GM12878 (cell line): Measurements from ENCODE around the gene ZDHHC22. TPM values are rescaled to one million over a fixed set of nuclear protein-coding genes. Genes with fewer than 3 reads are reported as not detected.

Experiments used
- ATAC-seq: fragments of 200-7000 bp; cut with Tn5 transposase; 3 replicates; pipeline ENCODE4 v1.9.1; 2020; ENCODE audit warnings: mild to moderate bottlenecking, moderate library complexity
- BruUV-seq: library from RNA; stranded (reverse); fragments of 400-500 nt; replicated peaks from 2 replicates; lab custom pipeline; 2021; lab: Mats Ljungman, UMichigan
- CTCF ChIA-PET: fragments of 300-600 bp; sonication (Branson Sonifier 250); formaldehyde crosslinking; extraction: SDS; loops from one replicate; lab custom pipeline; 2021; ENCODE audit warnings: inconsistent platforms; lab: Yijun Ruan, JAX
- POLR2A ChIA-PET: fragments of 350-600 bp; formaldehyde crosslinking; extraction: SDS; loops from one replicate; lab custom pipeline; 2021; ENCODE audit warnings: inconsistent platforms; lab: Charles Lee
- RAD21 ChIA-PET: fragments of 300-600 bp; sonication (Branson Sonifier 250); formaldehyde crosslinking; loops from one replicate; lab custom pipeline; 2023; ENCODE audit warnings: antibody characterized with exemption; ENCODE audit not compliant: unreplicated experiment; lab: Charles Lee
- SMC1A ChIA-PET: fragments of 300-600 bp; sonication (Branson Sonifier 250); formaldehyde crosslinking; loops from one replicate; lab custom pipeline; 2023; ENCODE audit not compliant: unreplicated experiment, uncharacterized antibody; lab: Charles Lee
- DNase-seq: peaks from one replicate; pipeline ENCODE4 v3.0.0-alpha.2; 2011; ENCODE audit warnings: low read depth, low spot score
- FAIRE-seq: peaks from 3 replicates; lab custom pipeline; 2011; peaks lifted over from hg19 to GRCh38; lab: Jason Lieb, UNC
- H2AFZ ChIP-seq: 2 replicates; pipeline ENCODE4 v1.6.0; 2011; ENCODE audit warnings: low read depth, low read length, control low read depth; ENCODE audit not compliant: control insufficient read depth
- H3K27ac ChIP-seq: 2 replicates; pipeline ENCODE4 v1.5.1; 2011; ENCODE audit warnings: control low read depth; ENCODE audit not compliant: control insufficient read depth, insufficient read depth
- H3K27me3 ChIP-seq, 2 experiments: replicated peaks in 1 of 2; 2 replicates each; pipeline versions ENCODE4 v1.6.0 to v1.6.1; 2011; ENCODE audit warnings: low read length in 1 of 2; ENCODE audit not compliant: control insufficient read depth in 2 of 2, insufficient read depth in 2 of 2
- H3K36me3 ChIP-seq, 2 experiments: 2 replicates each; pipeline ENCODE4 v1.5.1; 2011; ENCODE audit warnings: low read length in 1 of 2; ENCODE audit not compliant: control insufficient read depth in 2 of 2, insufficient read depth in 2 of 2
- H3K4me1 ChIP-seq: 2 replicates; pipeline ENCODE4 v1.6.1; 2011; ENCODE audit warnings: mild to moderate bottlenecking, low read length, moderate library complexity, mixed read lengths; ENCODE audit not compliant: control insufficient read depth, insufficient read depth
- H3K4me2 ChIP-seq: 2 replicates; pipeline ENCODE4 v1.6.0; 2011; ENCODE audit warnings: control low read depth; ENCODE audit not compliant: control insufficient read depth, insufficient read depth
- H3K4me3 ChIP-seq: fragments of 200-600 bp; sonication (generic); 2 replicates; pipeline ENCODE4 v1.5.1; 2016
- H3K79me2 ChIP-seq: 2 replicates; pipeline ENCODE4 v1.6.0; 2011; ENCODE audit warnings: low read length; ENCODE audit not compliant: control insufficient read depth, insufficient read depth
- H3K9ac ChIP-seq: 2 replicates; pipeline ENCODE4 v1.8.0; 2011; ENCODE audit warnings: low read length, control low read depth, mixed read lengths; ENCODE audit not compliant: control insufficient read depth, insufficient read depth
- H3K9me3 ChIP-seq: replicated peaks from 3 replicates; pipeline ENCODE4 v1.5.1; 2011; ENCODE audit warnings: mild to moderate bottlenecking, low read length; ENCODE audit not compliant: control insufficient read depth, insufficient read depth
- H4K20me1 ChIP-seq: 2 replicates; pipeline ENCODE4 v1.6.0; 2011; ENCODE audit not compliant: control insufficient read depth, insufficient read depth
- BHLHE40 ChIP-seq, 2 experiments: fragments of 450-650 bp in 1 of 2; IDR thresholded peaks; 2 replicates each; pipeline ENCODE4 v1.6.1; 2011 to 2017; ENCODE audit warnings: low read depth in 2 of 2, borderline replicate concordance in 1 of 2, improper control_type of control experiment in 1 of 2, low read length in 1 of 2, mild to moderate bottlenecking in 1 of 2
- CEBPB ChIP-seq, 2 experiments: fragments of 150-350 bp in 1 of 2; IDR thresholded peaks; 2 replicates each; pipeline ENCODE4 v1.6.1; 2012 to 2014; ENCODE audit warnings: low read depth in 2 of 2, low read length in 2 of 2, borderline replicate concordance in 1 of 2, inconsistent platforms in 1 of 2
- CTCF ChIP-seq, 3 experiments: IDR thresholded peaks in 2 of 3; conservative IDR thresholded peaks in 1 of 3; 2 replicates each; pipeline ENCODE4 v1.5.1; 2011; ENCODE audit warnings: low read depth in 3 of 3, low read length in 3 of 3, mild to moderate bottlenecking in 3 of 3, control low read depth in 2 of 3, moderate library complexity in 2 of 3, inconsistent platforms in 1 of 3, mixed read lengths in 1 of 3; ENCODE audit not compliant: control insufficient read depth in 2 of 3, insufficient read depth in 1 of 3; ENCODE audit errors: extremely low read depth in 1 of 3
- CUX1 ChIP-seq: IDR thresholded peaks from 2 replicates; pipeline ENCODE4 v1.6.1; 2012; ENCODE audit warnings: improper control_type of control experiment, low read depth, low read length; ENCODE audit not compliant: insufficient replicate concordance
- EGR1 ChIP-seq, 2 experiments: IDR thresholded peaks; 1 replicate in 1 of 2; 2 replicates in 1 of 2; pipeline ENCODE4 v1.6.1; 2011 to 2012; ENCODE audit warnings: low read depth in 2 of 2, low read length in 2 of 2, borderline replicate concordance in 1 of 2, mild to moderate bottlenecking in 1 of 2, moderate library complexity in 1 of 2
- HDAC2 ChIP-seq: fragments of 200-600 bp; sonication (generic); IDR thresholded peaks from 2 replicates; pipeline ENCODE4 v1.6.1; 2017
- POLR2AphosphoS5 ChIP-seq: IDR thresholded peaks from 2 replicates; pipeline ENCODE4 v1.6.1; 2011; ENCODE audit warnings: mild to moderate bottlenecking, low read length, inconsistent platforms
- STAT3 ChIP-seq: IDR thresholded peaks from 2 replicates; pipeline ENCODE4 v1.6.1; 2011; ENCODE audit warnings: low read depth, low read length, improper control_type of control experiment
- TAF1 ChIP-seq: IDR thresholded peaks from 2 replicates; pipeline ENCODE4 v1.6.1; 2011; ENCODE audit warnings: mild to moderate bottlenecking, low read depth, low read length, borderline replicate concordance
- TCF3 ChIP-seq: IDR thresholded peaks from 2 replicates; pipeline ENCODE4 v1.6.1; 2012; ENCODE audit warnings: low read depth, mild to moderate bottlenecking, low read length, borderline replicate concordance; ENCODE audit not compliant: insufficient read depth
- ZNF217 ChIP-seq: fragments of 450-650 bp; IDR thresholded peaks from 2 replicates; pipeline ENCODE4 v1.6.1; 2017; ENCODE audit warnings: antibody characterized with exemption, mild to moderate bottlenecking
- ZNF622 ChIP-seq: fragments of 450-650 bp; IDR thresholded peaks from 2 replicates; pipeline ENCODE4 v1.6.1; 2017; ENCODE audit warnings: mild to moderate bottlenecking, inconsistent platforms
- ZZZ3 ChIP-seq: IDR thresholded peaks from 2 replicates; pipeline ENCODE4 v1.6.1; 2011; ENCODE audit warnings: low read depth; ENCODE audit not compliant: control insufficient read depth, insufficient read length
- whole genome bisulfite sequencing: methylation state at CpG from one replicate; pipeline ENCODE4 v1.1.6; 2016; ENCODE audit warnings: low lambda C conversion rate; ENCODE audit not compliant: insufficient replicate concordance, insufficient coverage; ENCODE audit errors: missing lambda C conversion rate; 5-methylcytosine and 5-hydroxymethylcytosine counted together
- in situ Hi-C: fragments of 300-500 bp; cut with MboI; formaldehyde crosslinking; loops from 9 replicates; pipeline ENCODE4 v1.14.3; 2018; ENCODE audit warnings: mixed read lengths
- intact Hi-C: fragments of 100-400 bp; cut with micrococcal nuclease; formaldehyde crosslinking; loops from one replicate; pipeline ENCODE4 v1.14.2; 2022; ENCODE audit not compliant: unreplicated experiment
- polyA plus RNA-seq, 11 experiments: library from polyadenylated mRNA; depleted of rRNA in 4 of 11; unstranded in 6 of 11; stranded (reverse) in 5 of 11; fragments of >200 nt; fragmentation: Nextera tagmentation in 4 of 11; fragmentation: Illumina TruSeq in 1 of 11; extraction: Ambion mirVana in 4 of 11; extraction: Trizol in 1 of 11; gene quantifications; 1 replicate in 1 of 11; 2 replicates in 10 of 11; pipeline versions ENCODE4 v1.2.1 to v1.2.3, GENCODE V29; 2011 to 2016; ENCODE audit warnings: inconsistent platforms in 2 of 11, missing spikeins in 2 of 11, low read depth in 1 of 11
- total RNA-seq, 4 experiments: library from RNA; depleted of rRNA in 3 of 4; stranded (reverse); fragments of >200 nt in 3 of 4; fragmentation: Illumina TruSeq in 1 of 4; extraction: Trizol in 1 of 4; gene quantifications; 2 replicates each; pipeline versions ENCODE4 v1.2.1 to v1.2.3, GENCODE V29; 2013 to 2021

The ZDHHC22 gene
- total and polyA plus RNA-seq, 10 of the 15 experiments (the other 5 are each of a cell fraction or from before 2014, with no cell fraction given), result 0.06 TPM; not detected in 9

- intact Hi-C loops, result loop anchor here (1.0 kb wide), 2 partner anchors 23 to 40 kb away; partner anchors contain the start of gene CIPC
- H3K36me3 ChIP-seq, result 0 out of 4 replicates have a peak, but pooled peaks cover 0 to 5% of the 10 kb centered on the region in 2 experiments
- peaks cover 6% of the 10 kb centered on the region in 2 experiments; a peak in 2 of 4 replicates for H3K27me3 ChIP-seq
- H3K9ac ChIP-seq, result peak overlapping the region; percentile 50
- peak; percentile 98 for FAIRE-seq
- ATAC-seq, result peak; percentile 91
- peaks cover 53% of the 10 kb centered on the region for H3K4me1 ChIP-seq
- ChIA-PET CTCF (interaction anchor here (0.6 to 21.2 kb wide), 13 partner anchors 13 to 247 kb away, joined by 3 to 445 read pairs (median 6); partner anchors contain the start of gene CIPC), RAD21 (interaction anchor here (0.6 to 5.7 kb wide), 20 partner anchors 21 to 460 kb away, joined by 3 to 185 read pairs (median 3); partner anchors contain the start of genes ANGEL1 and CIPC), POLR2A (interaction anchor here (0.5 to 5.2 kb wide), 8 partner anchors 15 to 96 kb away, joined by 3 to 68 read pairs (median 4); partner anchors contain the start of gene CIPC), SMC1A (interaction anchor here (0.7 to 20.2 kb wide), 16 partner anchors 7 to 675 kb away, joined by 3 to 428 read pairs (median 4); partner anchors contain the start of gene CIPC)
- in situ Hi-C loops, result no loop called here
- H3K79me2 ChIP-seq, result no peaks in the 10 kb centered on the region
- peak overlapping the region; percentile 84 for H3K27ac ChIP-seq
- H3K4me2 ChIP-seq, result peak overlapping the region; percentile 85
- H3K9me3 ChIP-seq, result no peaks in the 10 kb centered on the region
- BruUV-seq, result no TSS peak
- H4K20me1 ChIP-seq, result no peaks in the 10 kb centered on the region
- H3K4me3 ChIP-seq, result peak overlapping the region; percentile 30; the same call in 1 of the 2 replicates
- peak; percentile 97 for DNase-seq
- under 1% methylated on average over 9 of the region's 9 CpGs for WGBS
- H2AFZ ChIP-seq, result no peak overlapping the region
- TF ChIP-seq ZZZ3 (no peak), TAF1 (peak; percentile 89), CTCF (IDR thresholded peaks at IDR 0.05 in 2 of 3, conservative IDR thresholded peaks at IDR 0.05 in 1 of 3; ENCODE audit: control insufficient read depth in 2 of 3, extremely low read depth in 1 of 3, insufficient read depth in 1 of 3, low read depth in 3 of 3, low read length in 3 of 3) (no peak), CEBPB (IDR thresholded peaks at IDR 0.05; ENCODE audit: borderline replicate concordance in 1 of 2, low read depth in 2 of 2, low read length in 2 of 2) (peak in 1 of 2 experiments; percentile 95; a peak in 1 of 4 replicates), POLR2AphosphoS5 (peak; percentile 73), BHLHE40 (IDR thresholded peaks at IDR 0.05; ENCODE audit: borderline replicate concordance in 1 of 2, low read depth in 2 of 2, low read length in 1 of 2) (0 out of 4 replicates have a peak, but pooled peaks have one; percentile 49), TCF3 (no peak; the same call in 1 of the 2 replicates), HDAC2 (no peak), ZNF217 (peak; percentile 67; the same call in 1 of the 2 replicates), STAT3 (0 out of 2 replicates have a peak, but pooled peaks have one; percentile 35), ZNF622 (no peak), EGR1 (IDR thresholded peaks at IDR 0.05; ENCODE audit: borderline replicate concordance in 1 of 2, low read depth in 2 of 2, low read length in 2 of 2) (no peak), CUX1 (no peak)
Observed at GRCh38 chr14:77120771-77121743, 20.5 kb downstream of the ZDHHC22 start.
